PC-9 (cell line): ENCODE results near the gene TAS1R3. TPM values are rescaled to one million over a fixed set of nuclear protein-coding genes. Genes with fewer than 3 reads are reported as not detected.

Source experiments
- BruUV-seq: library from RNA; stranded (reverse); fragments of 400-500 nt; replicated peaks from 2 replicates; lab custom pipeline; 2021; lab: Mats Ljungman, UMichigan
- CTCF ChIA-PET: fragments of 300-600 bp; sonication (Branson Sonifier 250); formaldehyde crosslinking; loops from one replicate; lab custom pipeline; 2022; ENCODE audit warnings: antibody characterized with exemption; lab: Charles Lee
- POLR2A ChIA-PET: fragments of 300-600 bp; sonication (Branson Sonifier 250); formaldehyde crosslinking; loops from one replicate; lab custom pipeline; 2022; ENCODE audit warnings: antibody characterized with exemption; ENCODE audit not compliant: unreplicated experiment; lab: Charles Lee
- DNase-seq, 2 experiments: peaks; one replicate each; pipeline versions ENCODE4 v3.0.0 to v3.0.0-alpha.2; 2015 to 2022; ENCODE audit warnings: mixed read lengths in 1 of 2
- H2AFZ ChIP-seq: fragments of 200-600 bp; sonication (generic); 2 replicates; pipeline ENCODE4 v1.8.1; 2017; ENCODE audit warnings: antibody characterized with exemption
- H3F3A ChIP-seq: fragments of 200-600 bp; sonication (generic); 2 replicates; pipeline ENCODE4 v1.8.1; 2017; ENCODE audit warnings: antibody characterized with exemption, mild to moderate bottlenecking, low read depth; ENCODE audit not compliant: insufficient read depth
- H3K27ac ChIP-seq: fragments of 200-600 bp; sonication (generic); 2 replicates; pipeline ENCODE4 v1.6.1; 2016; ENCODE audit warnings: mixed run types
- H3K27me3 ChIP-seq: fragments of 200-600 bp; sonication (generic); 2 replicates; pipeline ENCODE4 v1.6.1; 2016; ENCODE audit warnings: low read depth, mixed run types; ENCODE audit not compliant: insufficient read depth
- H3K36me3 ChIP-seq: fragments of 200-600 bp; sonication (generic); 2 replicates; pipeline ENCODE4 v1.6.1; 2016; ENCODE audit warnings: low read depth, mixed run types
- H3K4me1 ChIP-seq: fragments of 200-600 bp; sonication (generic); replicated peaks from 2 replicates; pipeline ENCODE4 v1.6.1; 2016; ENCODE audit warnings: mixed run types; ENCODE audit not compliant: insufficient read depth
- H3K4me2 ChIP-seq: fragments of 200-600 bp; sonication (generic); 2 replicates; pipeline ENCODE4 v1.6.1; 2017; ENCODE audit warnings: mixed run types
- H3K4me3 ChIP-seq: fragments of 200-600 bp; sonication (generic); 2 replicates; pipeline ENCODE4 v1.6.1; 2016; ENCODE audit warnings: mixed run types
- H3K79me2 ChIP-seq: fragments of 200-600 bp; sonication (generic); 2 replicates; pipeline ENCODE4 v1.6.1; 2017; ENCODE audit warnings: low read depth, mixed run types
- H3K9me2 ChIP-seq: fragments of 200-600 bp; sonication (generic); 2 replicates; pipeline ENCODE4 v1.8.1; 2017; ENCODE audit warnings: mild to moderate bottlenecking; ENCODE audit not compliant: insufficient read depth
- H3K9me3 ChIP-seq: fragments of 200-600 bp; sonication (generic); 2 replicates; pipeline ENCODE4 v1.8.1; 2016; ENCODE audit warnings: low read depth; ENCODE audit not compliant: insufficient read depth
- H4K20me1 ChIP-seq: fragments of 200-600 bp; sonication (generic); 2 replicates; pipeline ENCODE4 v1.8.1; 2017; ENCODE audit not compliant: insufficient read depth
- CTCF ChIP-seq: fragments of 200-600 bp; sonication (generic); conservative IDR thresholded peaks from 2 replicates; pipeline ENCODE4 v1.6.1; 2017; ENCODE audit warnings: mixed run types, antibody characterized with exemption, mild to moderate bottlenecking, moderate library complexity
- EZH2 ChIP-seq: fragments of 200-600 bp; sonication (generic); IDR thresholded peaks from 2 replicates; pipeline ENCODE4 v1.8.0; 2017; ENCODE audit warnings: antibody characterized with exemption, low read depth
- intact Hi-C: fragments of 100-400 bp; cut with micrococcal nuclease; formaldehyde crosslinking; loops from one replicate; pipeline ENCODE4 v1.10.0; 2022; ENCODE audit not compliant: unreplicated experiment
- total RNA-seq: library from RNA; stranded (reverse); gene quantifications from 2 replicates; pipeline ENCODE4 v1.2.3, GENCODE V29; 2021

TAS1R3 gene
- total RNA-seq, 1 experiment from 2014 or later: 0.57 TPM

GRCh38 chr1:1292442-1292779 is 38.7 kb upstream of the TAS1R3 start:
- Histone ChIP-seq H3K4me2 (no peak overlapping the region), H3K9me3 (no peaks in the 10 kb centered on the region), H4K20me1 (no peaks in the 10 kb centered on the region), H3K4me1 (peaks cover 16% of the 10 kb centered on the region), H3K79me2 (no peaks in the 10 kb centered on the region), H3F3A (no peaks in the 10 kb centered on the region), H3K27me3 (no peaks in the 10 kb centered on the region), H3K4me3 (no peak overlapping the region), H3K36me3 (no peaks in the 10 kb centered on the region), H3K9me2 (no peaks in the 10 kb centered on the region), H3K27ac (no peak overlapping the region), H2AFZ (no peak overlapping the region)
- TF ChIP-seq EZH2 (no peak), CTCF (no peak)
- no TSS peak for BruUV-seq
- intact Hi-C loops: loop anchor here (5.0 kb wide), 1 partner anchor 310 kb away; the partner anchor contains the start of gene PERM1
- POLR2A ChIA-PET: interaction anchor here (0.5 kb wide), 1 partner anchor 309 kb away, joined by 5 read pairs; no protein-coding TSS in a partner anchor
- no peak for DNase-seq
- CTCF ChIA-PET: interaction anchor here (1.2 kb wide), 1 partner anchor 171 kb away, joined by 4 read pairs; no protein-coding TSS in a partner anchor

GRCh38 chr1:1292851-1293250 is 38.2 kb upstream of the TAS1R3 start:
- no peaks in the 10 kb centered on the region for H3F3A ChIP-seq
- no peaks in the 10 kb centered on the region for H3K9me2 ChIP-seq
- H3K36me3 ChIP-seq: no peaks in the 10 kb centered on the region
- H4K20me1 ChIP-seq: no peaks in the 10 kb centered on the region
- no peak overlapping the region for H3K27ac ChIP-seq
- BruUV-seq: no TSS peak
- TF ChIP-seq CTCF (no peak), EZH2 (no peak)
- peaks cover 16% of the 10 kb centered on the region for H3K4me1 ChIP-seq
- H3K27me3 ChIP-seq: no peaks in the 10 kb centered on the region
- H3K79me2 ChIP-seq: no peaks in the 10 kb centered on the region
- ChIA-PET CTCF (no interaction called here), POLR2A (no interaction called here)
- intact Hi-C loops: loop anchor here (5.0 kb wide), 1 partner anchor 311 kb away; the partner anchor contains the start of gene PERM1
- H3K9me3 ChIP-seq: no peaks in the 10 kb centered on the region
- H3K4me3 ChIP-seq: no peak overlapping the region
- DNase-seq: no peak
- no peak overlapping the region for H2AFZ ChIP-seq
- H3K4me2 ChIP-seq: no peak overlapping the region

- H2AFZ ChIP-seq: no peak overlapping the region
- H3K9me3 ChIP-seq: no peaks in the 10 kb centered on the region
- CTCF ChIA-PET: no interaction called here
- peaks cover 16% of the 10 kb centered on the region for H3K4me1 ChIP-seq
- H3K27ac ChIP-seq: no peak overlapping the region
- no peaks in the 10 kb centered on the region for H4K20me1 ChIP-seq
- no peak overlapping the region for H3K4me2 ChIP-seq
- H3K27me3 ChIP-seq: no peaks in the 10 kb centered on the region
- H3K36me3 ChIP-seq: no peaks in the 10 kb centered on the region
- no peak overlapping the region for H3K4me3 ChIP-seq
- BruUV-seq: no TSS peak
- TF ChIP-seq EZH2 (no peak), CTCF (no peak)
- DNase-seq: no peak
- intact Hi-C loops: loop anchor here (5.0 kb wide), 1 partner anchor 311 kb away; the partner anchor contains the start of gene PERM1
- H3F3A ChIP-seq: no peaks in the 10 kb centered on the region
- no peaks in the 10 kb centered on the region for H3K9me2 ChIP-seq
- POLR2A ChIA-PET: no interaction called here
- H3K79me2 ChIP-seq: no peaks in the 10 kb centered on the region
These were observed 37.5 kb upstream of the TAS1R3 start for GRCh38 chr1:1293263-1294249.
